Uterus (tissue), 4 donors: ENCODE results near the gene C14orf180. TPM values are rescaled to one million over a fixed set of nuclear protein-coding genes. Genes with fewer than 3 reads are reported as not detected.

ENCODE experiments used
- DNase-seq, 2 donors: peaks; one replicate each; pipeline ENCODE4 v3.0.0-alpha.2; 2019 to 2020
- H3K27ac ChIP-seq, 2 donors: fragments of 200-600 bp; sonication (generic); 1 replicate in 1 of 2; 2 replicates in 1 of 2; pipeline ENCODE4 v1.5.1; 2016 to 2018
- H3K27me3 ChIP-seq, 2 donors: fragments of 200-600 bp; sonication (generic); one replicate each; pipeline ENCODE4 v1.5.1; 2018 to 2019; ENCODE audit warnings: control low read depth in 1 of 2
- H3K36me3 ChIP-seq, 2 donors: fragments of 200-600 bp; sonication (generic); one replicate each; pipeline ENCODE4 v1.5.1; 2019; ENCODE audit warnings: control low read depth in 1 of 2
- H3K4me1 ChIP-seq, 2 donors: fragments of 200-600 bp; sonication (generic); one replicate each; pipeline ENCODE4 v1.5.1; 2018 to 2019; ENCODE audit warnings: control low read depth in 1 of 2
- H3K4me3 ChIP-seq, 2 donors: fragments of 200-600 bp; sonication (generic); 1 replicate in 1 of 2; 2 replicates in 1 of 2; pipeline ENCODE4 v1.5.1; 2018 to 2019; ENCODE audit warnings: mild to moderate bottlenecking in 1 of 2
- H3K9me3 ChIP-seq, 2 donors: fragments of 200-600 bp; sonication (generic); one replicate each; pipeline ENCODE4 v1.5.1; 2019; ENCODE audit warnings: control low read depth in 1 of 2
- CTCF ChIP-seq, 4 experiments: fragments of 200-600 bp in 2 of 4; fragments of 450-650 bp in 2 of 4; sonication (generic) in 2 of 4; IDR thresholded peaks; one replicate each; pipeline ENCODE4 v1.5.1; 2016 to 2019; ENCODE audit warnings: antibody characterized with exemption in 4 of 4, mild to moderate bottlenecking in 2 of 4, moderate library complexity in 1 of 4
- POLR2A ChIP-seq, 2 donors: fragments of 450-650 bp; IDR thresholded peaks; one replicate each; pipeline ENCODE4 v1.6.1; 2016; ENCODE audit warnings: antibody characterized with exemption in 2 of 2, mild to moderate bottlenecking in 1 of 2, moderate library complexity in 1 of 2
- intact Hi-C: fragments of 100-400 bp; cut with DNase I; formaldehyde crosslinking; loops from one replicate; pipeline ENCODE4 v1.15.1; 2023; ENCODE audit warnings: low total_unique reads
- total RNA-seq, 4 donors: library from RNA; depleted of rRNA in 3 of 4; stranded (reverse); fragments of >200 nt in 3 of 4; gene quantifications; one replicate each; pipeline versions ENCODE4 v1.1.0 to v1.2.4, GENCODE V29; 2014 to 2023
- donor health status: DM: yes; HTN: yes; CAD: no.

Gene C14orf180
- total RNA-seq, 4 donors from 2014 or later: 0.21 to 2.1 (median 0.26) TPM; not detected in 1

DNA sequence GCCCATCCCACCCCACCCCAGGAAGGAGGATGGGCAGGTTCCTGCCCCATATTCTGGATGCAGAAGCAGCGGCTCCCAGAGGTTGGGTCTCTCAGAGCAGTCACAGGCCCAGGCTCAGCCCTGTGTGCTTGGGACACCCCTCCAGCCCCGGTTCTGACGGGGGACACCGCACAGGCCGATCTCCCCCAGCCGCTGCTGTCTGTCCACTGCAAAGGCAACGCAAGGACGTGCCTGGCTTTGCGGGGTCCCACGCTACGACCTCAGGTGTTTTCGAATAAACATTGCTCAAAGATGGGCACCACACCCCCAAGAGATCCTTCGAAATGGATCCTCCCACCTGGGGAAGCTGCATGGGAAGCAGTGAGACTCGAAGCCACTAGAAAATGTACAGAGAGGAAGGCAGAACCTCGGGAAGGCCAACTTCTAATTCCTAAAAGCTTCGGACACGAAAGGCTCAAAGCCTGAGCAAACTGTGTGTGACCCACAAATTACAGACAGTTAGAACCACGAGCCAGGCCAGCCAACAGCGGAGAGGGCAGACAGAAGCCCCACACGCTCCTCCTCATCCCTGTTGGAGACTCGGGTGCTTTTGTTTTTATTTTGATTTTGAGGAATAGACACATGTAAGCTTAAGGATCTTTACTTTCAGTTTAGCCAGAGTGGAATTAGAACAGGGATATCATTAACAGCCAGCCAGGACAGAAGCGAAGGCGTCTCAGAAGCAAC lies 10.8 kb downstream of the C14orf180 start:
- DNase-seq: no peak
- H3K9me3 ChIP-seq: no peaks in the 10 kb centered on the region
- intact Hi-C loops: no loop called here
- TF ChIP-seq POLR2A (IDR thresholded peaks at IDR 0.05) (no peak), CTCF (IDR thresholded peaks at IDR 0.05) (no peak)
- H3K27ac ChIP-seq: no peak overlapping the region
- H3K4me3 ChIP-seq: no peak overlapping the region
- no peaks in the 10 kb centered on the region for H3K4me1 ChIP-seq
- H3K36me3 ChIP-seq: no peaks in the 10 kb centered on the region
- no peaks in the 10 kb centered on the region for H3K27me3 ChIP-seq

DNA sequence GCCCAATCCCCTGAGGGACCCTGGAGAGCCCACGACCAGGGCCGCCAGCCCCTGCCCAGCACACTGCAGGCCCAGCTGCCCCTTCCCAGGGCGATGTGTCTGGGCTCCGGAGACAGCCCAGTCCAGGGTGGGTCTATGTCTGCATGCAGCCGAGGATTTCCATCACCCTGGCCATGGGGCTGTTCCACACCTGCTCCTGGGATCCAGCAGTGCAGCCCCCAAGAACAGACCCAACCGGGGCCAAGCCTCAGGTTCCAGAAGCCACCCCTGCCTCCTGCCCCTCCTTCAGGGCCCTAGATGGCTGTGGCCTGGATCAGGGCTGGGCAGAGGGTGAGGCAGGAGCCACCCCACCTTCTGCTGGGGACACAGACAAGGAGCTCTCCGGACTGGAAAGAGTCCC lies 11.5 kb downstream of the C14orf180 start:
- Histone ChIP-seq H3K27ac (no peak overlapping the region), H3K9me3 (no peaks in the 10 kb centered on the region), H3K27me3 (no peaks in the 10 kb centered on the region), H3K4me1 (no peaks in the 10 kb centered on the region), H3K36me3 (no peaks in the 10 kb centered on the region), H3K4me3 (no peak overlapping the region)
- intact Hi-C loops: no loop called here
- DNase-seq: no peak
- TF ChIP-seq POLR2A (IDR thresholded peaks at IDR 0.05): no peak
- no peak for TF ChIP-seq CTCF (IDR thresholded peaks at IDR 0.05)

- Histone ChIP-seq H3K4me3 (no peak overlapping the region), H3K4me1 (no peaks in the 10 kb centered on the region), H3K27me3 (no peaks in the 10 kb centered on the region), H3K27ac (no peak overlapping the region), H3K36me3 (no peaks in the 10 kb centered on the region), H3K9me3 (no peaks in the 10 kb centered on the region)
- no peak for DNase-seq
- intact Hi-C loops: no loop called here
- no peak for TF ChIP-seq CTCF (IDR thresholded peaks at IDR 0.05)
- TF ChIP-seq POLR2A (IDR thresholded peaks at IDR 0.05): no peak
Observed at GRCh38 chr14:104591506-104592291, 12.1 kb downstream of the C14orf180 start.

- Histone ChIP-seq H3K27ac (no peak overlapping the region), H3K4me3 (no peak overlapping the region), H3K27me3 (no peaks in the 10 kb centered on the region), H3K4me1 (no peaks in the 10 kb centered on the region), H3K36me3 (no peaks in the 10 kb centered on the region), H3K9me3 (no peaks in the 10 kb centered on the region)
- no peak for DNase-seq
- intact Hi-C loops: no loop called here
- TF ChIP-seq CTCF (IDR thresholded peaks at IDR 0.05): no peak
- no peak for TF ChIP-seq POLR2A (IDR thresholded peaks at IDR 0.05)
Observed at GRCh38 chr14:104592292-104592672, 12.7 kb downstream of the C14orf180 start.

DNA sequence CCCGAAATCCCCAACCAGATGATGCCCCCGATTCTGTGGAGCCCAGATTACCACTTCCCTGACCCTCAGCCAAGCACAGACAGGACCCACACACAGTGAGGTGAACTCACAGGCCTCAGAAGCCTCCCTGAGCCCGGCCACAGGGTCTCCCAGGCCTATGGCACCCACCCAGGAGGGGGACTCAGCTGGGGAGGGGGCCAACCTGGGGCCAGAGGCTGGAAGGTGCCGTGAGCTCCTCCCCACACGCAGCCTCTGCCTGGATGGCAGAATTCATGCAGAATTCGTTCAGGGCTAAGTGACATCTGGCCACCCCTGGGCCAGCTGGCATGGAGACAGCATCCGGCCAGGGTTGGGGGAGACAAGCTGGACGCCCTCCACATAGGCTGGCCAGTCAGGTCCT lies 13.2 kb downstream of the C14orf180 start:
- no peaks in the 10 kb centered on the region for H3K9me3 ChIP-seq
- intact Hi-C loops: no loop called here
- no peak overlapping the region for H3K27ac ChIP-seq
- H3K27me3 ChIP-seq: no peaks in the 10 kb centered on the region
- no peaks in the 10 kb centered on the region for H3K36me3 ChIP-seq
- H3K4me1 ChIP-seq: no peaks in the 10 kb centered on the region
- DNase-seq: no peak
- no peak for TF ChIP-seq POLR2A (IDR thresholded peaks at IDR 0.05)
- TF ChIP-seq CTCF (IDR thresholded peaks at IDR 0.05): no peak
- H3K4me3 ChIP-seq: no peak overlapping the region
